GM21619 (cell line): ENCODE data around the gene NEU2.

Experiments
- ATAC-seq: cut with Tn5 transposase; IDR thresholded peaks from one replicate; pipeline ENCODE4 v1.9.1; 2021; ENCODE audit not compliant: unreplicated experiment

NEU2 gene

GRCh38 chr2:233032551-233033320, at the start of gene NEU2:
Gene NEU2 (plus strand): TSS chr2:233032672. CDS start chr2:233032672, 0 bp downstream.
- ATAC-seq = no peak

DNA sequence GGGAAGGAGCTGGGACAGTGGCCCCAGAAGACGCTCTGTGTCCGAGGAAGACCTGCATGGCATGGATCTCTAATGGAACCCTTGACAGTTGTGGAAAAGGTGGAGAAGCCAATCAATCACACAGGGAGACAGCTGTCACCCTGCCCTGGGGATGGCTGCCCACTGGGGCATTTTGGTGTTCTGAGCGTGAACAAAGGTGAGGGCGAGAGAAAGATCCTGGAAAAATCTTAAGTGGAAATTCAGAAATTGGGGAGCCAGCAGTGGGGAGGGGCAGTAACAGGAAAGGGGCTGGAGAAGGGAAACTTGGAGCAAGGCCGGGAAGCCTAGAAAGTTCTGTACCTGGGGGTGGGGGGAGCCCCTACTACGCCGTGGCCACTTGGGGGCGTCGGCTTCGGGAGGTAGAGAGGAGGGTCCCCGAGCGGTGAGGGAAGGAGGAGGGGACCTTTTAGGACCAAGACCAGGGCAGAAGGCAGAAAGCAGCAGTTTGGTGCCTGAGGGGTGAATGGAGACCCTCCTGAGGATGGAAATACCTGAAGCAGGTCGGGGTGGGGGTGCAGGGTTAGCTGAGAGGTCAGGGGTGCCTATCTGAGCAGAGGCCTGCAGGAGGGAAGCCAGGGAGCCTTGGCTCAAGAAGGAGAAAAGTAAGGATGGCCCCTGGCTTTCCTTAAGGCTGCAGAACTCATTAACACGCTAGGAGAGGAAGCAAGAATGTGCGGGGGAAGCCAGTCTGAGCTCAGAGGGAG, 49.4 kb upstream of the NEU2 start:
- no peak for ATAC-seq

DNA sequence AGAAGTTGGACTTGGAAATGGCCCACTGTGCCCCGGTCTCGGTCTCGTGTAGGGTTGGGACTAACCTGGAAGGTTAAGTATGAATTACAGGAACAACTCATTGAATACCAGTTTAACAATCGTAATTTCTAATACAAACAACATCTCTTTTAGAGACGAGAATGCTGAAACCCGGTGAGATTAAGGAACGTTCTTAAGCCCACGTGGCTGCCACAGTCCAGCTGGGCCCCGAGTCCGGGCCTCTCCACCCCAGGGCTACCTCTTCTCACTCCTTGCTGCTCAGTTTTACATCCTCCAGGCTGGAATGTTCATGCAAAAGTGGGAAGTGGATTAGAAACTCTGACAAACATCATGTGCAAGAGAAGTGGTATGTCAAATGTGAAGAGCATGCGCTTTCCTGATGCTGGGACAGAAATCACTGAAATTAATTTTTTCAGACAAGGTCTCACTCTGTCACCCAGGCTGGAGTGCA, 48.8 kb upstream of the NEU2 start:
- ATAC-seq = no peak

DNA sequence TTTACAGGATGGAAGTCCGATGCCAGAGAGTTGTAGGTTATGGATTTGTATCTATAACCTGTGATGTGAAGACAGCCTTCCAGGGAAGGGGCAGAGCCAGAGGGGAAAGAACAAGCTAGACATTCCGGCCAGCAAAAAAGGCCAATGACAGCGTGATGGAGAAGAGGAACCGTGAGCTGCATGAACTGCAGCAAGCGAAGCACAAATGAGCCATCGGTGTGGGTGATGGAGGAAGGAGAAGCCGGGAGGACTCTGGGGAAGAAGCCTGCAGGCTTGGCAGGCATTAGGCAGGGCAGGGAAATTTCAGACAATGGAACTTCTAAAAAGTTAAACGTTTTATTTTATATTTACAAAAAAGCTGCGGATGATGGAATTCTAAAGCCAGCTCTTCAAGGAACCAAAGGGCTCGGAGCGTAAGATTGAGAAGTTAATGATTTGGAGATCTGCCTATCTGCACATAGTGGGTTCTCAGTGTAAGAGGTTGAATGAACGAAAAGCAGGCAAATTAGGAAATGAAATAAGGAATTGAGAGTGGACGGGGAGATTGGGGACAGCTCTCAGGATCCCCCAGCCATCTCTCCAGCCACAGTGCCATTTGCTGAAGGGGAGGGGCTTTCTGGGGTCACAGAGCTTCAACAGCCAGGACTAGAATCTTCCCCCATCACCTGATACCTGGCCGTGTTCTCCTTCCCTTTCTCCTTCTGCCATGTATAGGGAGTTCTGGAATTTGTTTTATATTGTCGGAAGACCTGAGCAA, 47.8 kb upstream of the NEU2 start:
- ATAC-seq = no peak

GRCh38 chr2:232986155-232986554, 46.3 kb upstream of the NEU2 start:
- no peak for ATAC-seq

GRCh38 chr2:232993231-232993821, 39.1 kb upstream of the NEU2 start:
- ATAC-seq = no peak

- ATAC-seq = no peak
Observed at GRCh38 chr2:232994446-232994845, 38.0 kb upstream of the NEU2 start.

DNA sequence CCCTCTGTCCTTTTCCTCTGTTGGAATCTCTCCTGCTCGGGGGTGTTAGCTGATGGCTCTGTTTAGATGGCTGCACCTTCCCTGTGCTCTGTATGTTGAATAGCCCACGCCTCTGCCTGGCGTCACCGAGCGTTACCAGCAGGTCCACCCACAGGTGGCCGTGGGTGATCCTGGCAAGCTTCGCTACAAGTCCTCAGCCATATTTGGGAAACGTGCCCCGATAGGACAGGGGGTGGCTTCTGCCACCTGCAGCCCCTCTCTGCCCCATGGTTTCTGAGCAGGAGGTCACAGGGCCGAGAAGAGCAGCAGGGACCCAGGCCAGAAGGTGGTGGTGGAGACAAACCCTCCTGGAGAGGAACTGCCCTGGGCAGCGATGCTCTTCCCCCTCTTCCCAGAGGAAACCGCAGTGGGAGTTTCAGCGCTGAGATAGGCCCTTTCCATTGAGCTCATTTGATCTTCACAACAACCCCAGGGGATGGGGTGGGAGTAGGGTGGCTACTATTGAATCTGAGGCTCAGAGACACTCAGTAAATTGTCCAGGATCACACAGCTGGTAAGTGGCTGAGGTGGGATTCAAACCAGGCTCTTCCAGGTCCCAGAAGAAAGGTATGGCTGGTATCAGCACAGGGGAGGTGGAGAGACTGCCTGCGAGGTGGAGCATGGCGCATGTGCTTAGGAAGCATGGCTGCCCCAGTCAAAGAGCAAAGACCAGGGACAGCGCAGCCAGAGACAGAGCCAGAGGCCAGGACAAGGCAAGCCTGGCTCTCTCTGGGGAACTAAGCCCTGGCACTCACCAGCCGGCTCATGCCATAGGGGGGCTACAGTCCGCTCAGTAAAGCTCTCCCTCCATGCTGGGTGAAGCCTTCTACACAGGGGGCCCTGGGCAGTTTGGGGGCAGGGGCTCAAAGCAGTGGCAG, 34.5 kb upstream of the NEU2 start:
- ATAC-seq = no peak

DNA sequence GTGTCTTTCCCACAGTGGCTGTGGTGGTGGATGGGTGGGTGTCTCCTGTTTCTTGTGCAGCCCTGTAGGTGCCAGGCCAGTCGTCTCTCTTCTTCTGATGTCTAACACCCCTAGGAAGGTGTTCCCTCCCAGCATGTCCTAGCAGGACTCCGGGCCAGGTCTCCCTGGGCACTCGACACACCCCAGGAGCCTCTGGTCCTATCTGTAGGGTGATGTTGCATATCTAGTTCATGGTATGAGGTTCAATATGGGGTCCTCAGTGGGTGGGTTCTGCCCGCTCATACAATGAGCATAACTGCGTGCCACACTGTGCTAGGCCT, 33.8 kb upstream of the NEU2 start:
- no peak for ATAC-seq

DNA sequence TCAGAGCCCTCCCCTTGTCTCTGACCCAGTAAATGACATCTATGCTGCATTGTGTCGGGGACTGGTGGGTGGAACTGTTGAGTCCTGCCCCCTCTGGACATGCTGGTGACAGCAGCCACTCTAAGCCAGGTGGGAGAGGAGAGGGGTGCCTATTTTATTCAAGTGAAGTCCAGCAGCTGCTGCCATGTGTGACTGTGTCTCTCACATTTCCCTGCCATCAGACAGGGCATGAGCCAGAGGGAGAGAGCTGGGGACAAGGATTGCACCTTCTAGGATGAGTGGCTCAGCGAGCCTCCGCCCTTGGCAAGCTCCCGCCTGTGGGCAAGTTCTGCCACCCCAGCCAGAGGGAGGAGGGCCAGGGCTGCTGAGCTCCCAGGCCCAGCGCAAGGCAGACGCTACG, 33.1 kb upstream of the NEU2 start:
- ATAC-seq = no peak

GRCh38 chr2:233000886-233001750, 31.4 kb upstream of the NEU2 start:
- no peak for ATAC-seq

GRCh38 chr2:233002829-233003657, 29.4 kb upstream of the NEU2 start:
- no peak for ATAC-seq

DNA sequence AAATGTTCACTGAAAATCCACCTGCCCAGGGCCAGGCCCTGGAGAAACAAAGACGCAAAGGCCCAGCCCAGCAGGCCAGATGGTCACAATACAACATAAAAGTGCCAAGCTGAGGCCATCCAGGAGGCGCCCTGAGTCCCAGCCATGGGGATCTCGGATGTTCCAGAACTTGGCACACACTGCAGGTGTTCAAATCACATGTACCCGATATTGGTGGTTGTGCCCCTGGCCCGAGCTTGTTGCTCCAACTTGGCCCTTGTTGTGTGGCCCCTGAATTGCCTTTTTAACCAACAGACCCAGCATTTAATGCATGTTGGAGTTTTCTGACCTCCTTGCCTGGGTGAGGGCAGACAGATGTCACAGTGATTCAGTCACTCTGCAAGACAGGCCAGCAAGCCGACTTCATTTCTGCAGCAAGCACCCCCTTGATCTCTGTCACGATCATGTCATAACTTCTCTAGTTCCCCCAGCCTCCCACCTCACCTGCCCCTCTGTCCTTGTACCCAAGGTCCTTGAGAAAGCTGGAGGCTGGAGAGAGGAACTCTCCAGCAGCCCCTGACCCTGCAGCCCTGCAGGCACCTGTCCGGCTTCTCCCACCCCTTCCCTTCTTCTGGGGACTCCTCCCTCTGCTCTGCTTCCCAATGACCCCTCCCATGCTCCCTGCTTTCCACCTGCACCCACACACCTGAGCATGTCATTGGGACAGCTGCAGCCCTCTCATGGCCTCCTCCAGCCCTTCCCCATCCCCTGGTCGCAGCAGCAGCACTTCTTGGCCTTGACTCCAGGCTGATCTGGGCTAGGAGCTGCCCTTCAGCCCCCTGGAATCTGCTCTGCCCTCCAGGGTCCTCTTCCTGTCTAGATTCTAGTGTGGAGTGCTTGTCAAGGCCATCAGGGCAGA, 28.6 kb upstream of the NEU2 start:
- no peak for ATAC-seq

DNA sequence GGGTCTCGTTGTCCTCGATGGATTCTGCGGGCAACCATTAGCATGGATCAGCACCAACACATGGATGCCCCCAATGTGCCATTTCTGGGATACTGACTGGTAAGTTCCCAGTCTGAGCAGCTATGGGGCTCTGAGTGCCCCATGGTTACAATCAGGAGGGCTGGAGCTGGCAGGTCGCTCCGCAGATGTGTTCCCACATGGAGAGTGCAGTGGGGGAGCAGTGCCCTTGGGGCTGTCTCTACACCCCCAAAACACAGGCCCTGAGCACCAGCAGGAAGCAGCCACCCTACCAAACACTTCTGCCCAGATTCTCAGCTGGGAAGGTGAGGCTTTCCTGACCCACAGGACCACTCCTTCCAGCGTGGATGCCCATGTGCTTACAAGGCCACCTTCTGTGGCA, 27.4 kb upstream of the NEU2 start:
- no peak for ATAC-seq

DNA sequence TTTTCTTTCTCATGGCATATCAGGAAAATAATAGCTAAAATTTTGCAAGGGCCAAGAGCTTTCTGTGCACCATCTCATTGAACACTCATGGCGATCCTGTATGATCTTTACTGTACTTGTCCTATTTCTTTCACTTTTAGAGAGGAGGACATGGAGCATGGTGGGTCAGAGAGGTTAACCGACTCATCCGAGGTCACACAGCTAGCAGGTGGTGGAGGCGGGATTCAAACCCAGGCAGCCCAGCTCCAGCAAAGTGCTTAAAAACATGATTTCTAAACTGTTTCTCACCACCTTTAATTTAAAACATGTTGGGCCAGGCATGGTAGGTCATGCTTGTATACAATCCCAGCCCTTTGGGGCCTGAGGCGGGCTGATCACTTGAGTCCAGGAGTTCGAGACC, 25.8 kb upstream of the NEU2 start:
- no peak for ATAC-seq

DNA sequence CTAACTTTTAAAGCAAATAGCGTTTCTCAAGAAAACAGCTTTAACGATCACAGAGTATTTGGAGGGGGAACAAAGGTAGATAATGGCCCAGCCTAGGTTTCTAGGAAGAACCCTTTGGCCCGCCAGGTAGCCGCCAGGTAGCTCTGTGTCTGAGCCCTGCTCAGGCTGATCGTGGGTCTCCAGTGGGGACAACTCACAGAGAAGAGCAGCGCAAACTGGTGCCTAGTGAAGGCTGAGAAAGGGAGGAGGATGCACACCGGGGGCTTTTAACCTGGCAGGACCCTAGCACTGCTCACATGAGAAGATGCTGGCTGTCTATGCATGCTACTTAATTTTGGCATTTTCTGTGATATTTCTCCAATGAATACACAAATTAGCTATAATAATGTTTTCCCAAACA, 25.2 kb upstream of the NEU2 start:
- no peak for ATAC-seq

DNA sequence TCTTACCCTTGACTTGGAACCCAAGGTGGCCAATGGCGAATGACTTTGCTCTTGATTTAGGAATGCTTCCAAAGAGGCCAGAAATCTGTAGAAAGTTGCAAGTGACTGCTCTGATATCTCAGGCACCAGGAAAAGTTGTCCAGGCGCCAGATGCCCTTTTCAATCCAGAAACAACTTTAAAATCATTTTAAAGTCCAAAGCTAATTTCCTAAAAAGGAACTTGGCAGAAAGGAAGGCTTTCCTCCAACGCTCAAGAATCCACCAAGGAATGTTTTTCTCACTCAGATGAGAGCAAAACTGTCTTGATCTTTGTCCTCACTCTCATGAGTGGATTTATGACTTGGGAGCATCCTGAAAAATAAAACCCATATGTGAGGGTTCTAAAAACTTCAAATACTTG, 24.7 kb upstream of the NEU2 start:
- ATAC-seq = no peak

GRCh38 chr2:233009661-233010060, 22.8 kb upstream of the NEU2 start:
- ATAC-seq = no peak
